NCI-H446 treated with DMSO at 0.1 percent for 48 hours (cell line): ENCODE data around the gene CPLX4.

ENCODE experiments used
- DNase-seq: peaks from one replicate; lab custom pipeline; 2025; lab: John Stamatoyannopoulos, UW

CPLX4 gene, protein sequence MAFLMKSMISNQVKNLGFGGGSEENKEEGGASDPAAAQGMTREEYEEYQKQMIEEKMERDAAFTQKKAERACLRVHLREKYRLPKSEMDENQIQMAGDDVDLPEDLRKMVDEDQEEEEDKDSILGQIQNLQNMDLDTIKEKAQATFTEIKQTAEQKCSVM

DNA sequence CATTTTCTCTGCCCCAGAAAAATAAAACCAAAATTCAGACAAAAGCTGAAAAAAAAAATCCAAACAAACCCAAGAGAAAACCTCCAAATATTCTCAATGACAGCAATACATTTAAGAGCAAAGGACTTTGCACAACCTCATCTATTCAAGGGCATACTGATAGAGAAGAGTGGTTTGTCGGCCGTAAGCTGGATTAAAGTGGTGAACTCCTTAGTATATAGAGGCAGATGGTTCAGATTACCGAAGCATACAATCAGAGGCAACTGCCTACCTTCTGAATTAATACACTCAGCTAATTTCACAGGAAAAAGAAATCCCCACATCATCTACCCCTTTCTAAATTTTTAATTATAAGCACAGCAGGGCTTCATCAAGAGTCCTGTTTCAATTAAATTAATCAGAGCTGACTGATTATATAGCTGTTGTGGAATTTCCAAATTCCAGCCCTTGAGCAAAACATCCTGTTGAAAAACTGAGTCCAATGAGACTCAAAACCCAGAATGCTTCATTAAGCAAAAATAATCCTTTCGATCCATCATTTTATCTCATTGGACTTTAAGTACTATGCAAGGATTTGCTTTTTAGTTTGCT, at the start of gene CPLX4:
Gene CPLX4 (minus strand): TSS at position 190 of the 591 bp plus-strand sequence. CDS start 187 bp downstream, at position 3.
- no peak for DNase-seq

DNA sequence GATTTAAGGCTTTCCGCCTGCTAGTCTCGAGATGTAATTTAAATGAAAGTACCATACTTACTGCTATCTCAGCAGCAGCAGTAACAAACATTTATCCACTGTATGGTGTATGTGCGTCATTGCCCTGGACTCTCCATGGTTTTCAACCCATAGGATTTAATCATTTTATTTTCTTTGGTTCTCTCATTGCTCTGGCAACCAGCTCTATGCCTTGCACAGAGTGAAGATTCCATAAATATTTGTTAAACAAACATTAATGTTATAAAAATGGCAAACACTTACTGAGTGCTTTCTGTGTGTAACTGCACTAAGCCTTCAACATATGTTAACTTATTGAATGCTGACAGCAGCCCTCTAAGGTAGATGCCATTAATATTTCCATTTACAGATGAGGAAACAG, 41.9 kb upstream of the CPLX4 start:
- DNase-seq = no peak

DNA sequence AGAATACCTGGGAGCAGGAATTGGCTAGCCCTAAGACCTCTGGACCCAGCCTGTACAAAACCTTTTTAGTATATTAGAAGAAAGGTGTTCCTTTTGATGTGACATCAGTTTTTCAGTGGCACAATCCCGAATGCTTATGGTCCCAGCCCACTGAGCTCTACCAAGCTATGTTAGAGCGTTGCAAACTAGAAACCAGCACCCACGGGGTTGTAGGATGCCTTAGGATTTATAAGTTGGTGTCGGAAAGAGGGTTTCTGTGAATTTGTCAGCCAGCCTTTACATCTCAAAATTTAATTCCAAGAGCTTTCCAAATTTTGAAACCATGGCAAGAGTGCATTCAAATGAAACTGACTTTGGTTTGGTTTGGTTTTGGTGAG, 41.1 kb upstream of the CPLX4 start:
- no peak for DNase-seq

DNA sequence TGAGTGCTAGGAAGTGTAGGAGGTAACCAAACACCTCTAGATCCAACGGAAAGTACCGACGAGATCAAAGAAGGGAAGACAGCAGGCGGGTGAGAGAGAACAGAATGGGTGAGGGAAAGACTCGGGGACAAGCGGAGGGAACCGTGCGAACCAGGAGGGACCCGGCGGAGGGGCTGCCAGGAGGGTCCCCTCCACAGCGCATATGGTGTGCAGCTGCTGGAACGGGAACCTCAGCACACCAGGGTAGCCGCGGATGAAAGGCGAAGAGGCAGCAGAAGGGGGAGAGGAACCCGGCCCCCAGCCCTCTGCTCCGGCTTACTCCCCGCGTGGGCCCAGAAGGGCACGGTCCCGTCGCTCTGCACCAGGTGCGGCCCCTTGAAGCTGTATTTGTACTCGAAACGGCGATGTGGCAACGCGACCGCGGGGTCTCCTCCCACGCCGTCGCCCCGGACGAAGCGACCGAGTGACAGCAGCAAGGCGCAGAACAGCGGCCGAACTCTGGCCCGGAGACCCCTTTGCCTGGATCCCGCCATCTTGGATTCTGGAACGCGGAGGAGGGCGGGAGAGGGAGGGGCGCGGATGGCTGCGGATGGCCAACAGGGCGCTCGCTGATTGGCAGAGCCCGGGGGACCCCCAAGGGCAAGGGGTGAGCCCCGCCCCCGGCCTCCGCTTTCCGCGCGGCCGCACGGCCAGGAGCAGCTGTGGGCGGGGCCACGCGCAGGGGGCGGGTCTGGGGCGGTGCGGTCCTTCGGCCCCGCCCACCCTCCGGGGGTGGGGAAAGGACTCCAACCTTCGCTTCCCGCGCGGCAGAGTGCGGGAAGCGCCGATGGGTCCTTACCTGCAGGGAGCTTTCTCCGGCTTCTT, 40.5 kb upstream of the CPLX4 start, which contains the start of gene LMAN1:
Gene LMAN1 (minus strand): TSS at position 554 of the 864 bp plus-strand sequence. CDS start 21 bp downstream, at position 533.
- peak; percentile 78 for DNase-seq

DNA sequence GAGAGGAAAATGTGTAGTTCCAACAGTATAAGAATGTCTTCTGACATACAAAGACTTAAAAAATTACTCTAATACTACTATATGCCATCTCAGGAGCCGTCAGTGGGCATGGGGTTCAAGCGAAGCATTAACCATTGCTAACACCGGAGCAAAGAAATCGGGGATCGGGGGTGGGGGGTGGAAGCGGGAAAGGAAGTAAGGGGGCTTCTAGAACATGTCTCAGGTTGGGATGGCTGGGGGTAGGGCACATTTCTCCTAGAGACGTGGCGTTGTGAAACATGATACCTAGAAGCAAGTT, 39.9 kb upstream of the CPLX4 start:
- DNase-seq = no peak

DNA sequence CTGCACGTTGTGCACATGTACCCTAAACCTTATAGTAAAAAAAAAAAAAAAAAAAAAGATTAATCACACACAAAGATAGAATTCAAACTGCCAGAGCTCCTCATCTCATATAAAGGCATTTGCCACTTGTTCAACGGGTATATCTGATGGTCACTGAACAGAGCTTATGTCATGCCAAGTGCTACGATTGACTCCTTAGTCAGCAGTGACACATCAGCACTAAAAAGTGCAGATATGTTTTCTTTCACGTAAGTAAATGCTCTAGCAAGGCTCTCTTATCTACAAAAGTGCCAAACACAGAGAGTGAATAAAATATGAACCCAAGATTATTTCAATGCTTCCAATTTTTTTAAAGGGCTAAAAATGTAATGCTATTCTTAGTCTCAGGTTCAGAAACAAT, 39.5 kb upstream of the CPLX4 start:
- DNase-seq = no peak

DNA sequence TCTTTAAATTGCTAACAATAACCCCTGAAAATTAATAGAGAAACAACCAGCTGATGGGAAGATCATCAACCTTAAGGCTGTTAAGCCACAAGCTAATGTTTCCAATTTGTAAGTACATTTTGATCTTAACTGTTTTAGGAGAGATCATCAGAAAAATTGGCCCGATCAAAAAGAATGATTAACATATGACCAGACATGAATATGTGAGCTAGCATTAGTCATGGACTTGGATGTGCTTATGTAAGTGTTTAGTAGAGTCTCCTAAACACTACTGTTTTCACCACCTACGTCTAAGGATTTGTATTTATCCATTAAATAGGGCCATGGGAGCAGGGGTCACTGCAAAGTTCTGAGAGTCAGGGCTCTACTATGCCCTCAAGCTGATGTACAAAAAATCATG, 36.3 kb upstream of the CPLX4 start:
- no peak for DNase-seq

DNA sequence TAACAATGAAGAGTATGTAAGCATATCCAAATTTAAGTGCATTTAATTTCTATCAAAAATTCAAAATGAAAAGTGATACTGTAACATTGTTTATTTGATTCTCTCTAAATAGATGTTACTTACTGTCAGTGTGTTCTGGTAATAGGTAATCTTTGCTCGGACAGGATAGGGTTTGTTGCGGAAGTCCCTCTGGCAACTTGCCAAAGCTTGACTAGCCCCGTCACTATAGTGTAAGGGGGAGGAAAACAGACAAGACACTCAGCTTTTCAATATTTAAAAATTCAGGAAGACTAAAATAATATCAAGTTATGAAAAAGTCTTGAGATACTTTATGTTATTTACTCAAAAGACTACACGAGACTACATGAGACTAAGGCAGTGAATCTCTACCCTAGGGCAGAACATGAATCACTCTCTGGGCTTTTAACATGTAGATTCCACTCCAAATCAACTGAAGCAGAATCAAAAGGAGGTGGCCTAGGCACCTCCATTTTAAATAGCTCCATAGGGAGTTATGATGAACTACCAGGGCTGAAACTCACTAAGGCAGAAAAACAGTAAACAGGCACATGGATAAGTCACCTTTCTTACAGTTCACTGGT, 34.7 kb upstream of the CPLX4 start:
- DNase-seq = no peak

DNA sequence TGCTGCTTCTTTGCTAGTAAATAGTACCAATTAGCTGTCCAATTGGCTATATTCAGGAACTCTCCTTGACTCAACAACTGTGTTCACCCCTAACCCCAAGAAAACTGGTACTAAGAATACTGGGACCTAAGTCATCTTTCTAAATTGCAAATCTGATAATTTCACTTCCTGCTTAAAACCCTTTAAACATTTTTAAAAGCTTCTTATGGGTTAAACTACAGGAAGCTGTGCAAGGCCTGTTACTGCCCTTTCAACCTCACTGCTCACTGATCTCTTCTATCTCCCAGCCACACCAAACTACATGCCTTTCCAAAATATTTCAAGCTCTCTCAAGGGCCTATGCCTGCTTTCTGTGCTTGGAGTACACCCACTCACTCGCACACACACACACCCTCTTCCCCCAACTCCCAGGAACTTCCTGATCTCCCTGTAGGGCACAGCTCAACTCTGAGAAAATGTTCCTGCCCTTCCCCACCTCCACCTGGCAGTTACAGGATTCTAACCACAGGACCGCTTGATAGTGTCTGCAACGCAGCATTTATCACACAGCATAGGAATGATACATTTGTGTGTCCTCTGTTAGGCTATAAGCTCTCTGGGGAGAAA, 33.9 kb upstream of the CPLX4 start:
- DNase-seq = no peak

DNA sequence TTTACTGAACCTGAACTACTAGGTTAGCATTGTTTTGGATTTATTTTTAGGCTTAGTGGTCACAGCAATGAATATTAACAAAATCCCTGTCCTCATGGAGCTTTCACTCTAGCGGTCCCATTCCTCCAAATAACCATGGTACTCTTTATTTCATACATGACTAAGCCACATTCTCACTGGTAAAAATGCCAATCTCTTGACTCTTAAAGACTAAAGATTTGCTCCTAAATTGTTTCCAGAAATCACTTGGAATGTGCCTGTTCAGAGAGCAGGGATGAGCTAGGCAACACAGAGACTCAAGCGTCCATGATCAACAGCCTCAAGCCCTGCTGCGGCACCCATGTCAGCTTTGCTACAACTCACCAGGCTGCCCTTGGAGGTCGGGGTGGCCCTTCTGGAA, 27.1 kb upstream of the CPLX4 start:
- no peak for DNase-seq

DNA sequence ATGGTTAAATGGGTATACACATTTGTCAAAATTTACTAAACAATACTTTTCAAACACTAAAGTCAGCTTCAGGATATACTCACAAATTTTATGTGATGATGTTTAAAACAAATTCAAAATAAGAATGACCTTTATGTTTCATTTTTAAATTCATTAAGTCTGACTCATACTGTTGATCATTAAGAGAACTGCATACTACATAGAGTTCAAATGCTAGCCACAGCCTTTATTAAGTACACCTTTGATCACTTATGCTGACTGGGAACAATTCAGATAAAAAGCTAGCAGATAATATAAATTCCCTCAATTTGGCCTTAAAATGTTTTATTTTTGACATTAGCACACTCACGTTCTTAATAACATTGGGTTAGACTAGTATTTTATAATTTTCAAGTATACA, 26.5 kb upstream of the CPLX4 start:
- DNase-seq = no peak

DNA sequence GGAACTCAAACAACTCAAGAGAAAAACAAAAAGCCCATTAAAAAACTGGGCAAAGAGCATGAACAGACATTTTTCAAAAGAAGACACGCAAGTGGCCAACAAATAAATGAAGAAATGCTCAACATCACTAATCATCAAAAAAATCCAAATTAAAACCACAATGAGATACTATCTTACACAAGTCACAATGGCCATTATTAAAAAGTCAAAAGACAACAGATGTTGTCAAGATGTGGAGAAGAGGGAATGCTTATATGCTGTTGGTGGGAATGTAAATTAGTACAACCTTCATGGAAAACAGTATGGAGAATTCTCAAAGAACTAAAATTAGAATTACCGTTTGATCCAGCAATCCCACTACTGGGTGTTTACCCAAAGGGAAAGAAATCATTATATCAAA, 25.5 kb upstream of the CPLX4 start:
- no peak for DNase-seq

DNA sequence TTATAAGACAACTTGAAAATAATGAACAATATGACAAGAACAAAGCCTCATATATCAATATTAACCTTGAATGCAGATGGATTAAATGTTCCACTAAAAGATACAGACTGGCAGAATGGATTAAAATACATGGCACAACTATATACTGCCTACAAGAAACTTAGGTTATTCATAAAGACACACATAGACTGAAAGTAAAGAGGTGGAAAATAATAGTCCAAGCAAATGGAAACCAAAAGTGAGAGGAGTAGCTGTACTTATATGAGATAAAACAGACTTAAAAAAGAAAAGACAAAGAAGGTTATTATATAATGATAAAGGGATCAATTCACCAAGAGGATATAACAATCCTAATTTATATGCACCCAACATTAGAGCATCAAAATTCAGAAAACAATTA, 22.4 kb upstream of the CPLX4 start:
- DNase-seq = no peak

DNA sequence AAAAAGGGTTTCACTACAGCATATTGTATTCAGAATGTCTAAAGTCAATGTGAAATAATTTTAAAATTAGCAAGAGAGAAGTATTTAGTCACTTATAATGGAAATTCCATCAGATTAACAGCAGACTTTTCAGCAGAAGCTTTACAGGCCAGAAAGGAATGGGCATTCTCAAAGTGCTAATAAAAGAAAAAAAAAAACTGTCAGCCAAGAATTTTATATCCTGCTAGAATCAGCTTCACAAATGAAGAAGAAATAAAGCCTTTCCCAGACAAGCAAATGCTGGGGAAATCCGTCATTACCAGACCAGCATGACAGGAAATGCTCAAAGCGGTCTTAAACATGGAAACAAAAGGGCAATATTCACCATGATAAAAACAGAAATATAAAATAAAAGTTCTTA, 21.9 kb upstream of the CPLX4 start:
- DNase-seq = no peak

DNA sequence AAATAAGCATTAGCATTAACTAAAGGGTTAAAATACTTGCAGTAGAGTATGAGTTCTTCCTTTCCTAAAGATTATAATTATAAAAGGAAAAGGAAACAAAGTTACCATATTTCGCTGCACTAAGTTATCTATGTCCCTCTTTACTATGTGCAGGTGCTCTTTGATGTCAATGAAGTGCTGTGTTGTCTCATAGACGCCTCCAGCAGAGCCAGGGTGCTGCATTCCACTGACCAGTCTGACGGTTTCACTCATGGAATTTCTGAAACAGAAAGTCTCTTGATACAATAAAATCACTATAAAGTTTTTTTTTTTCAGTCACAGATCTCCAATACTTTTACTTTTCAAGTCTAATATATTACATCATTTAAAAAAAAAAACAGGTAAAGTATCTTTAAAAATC, 14.5 kb upstream of the CPLX4 start:
- DNase-seq = no peak

DNA sequence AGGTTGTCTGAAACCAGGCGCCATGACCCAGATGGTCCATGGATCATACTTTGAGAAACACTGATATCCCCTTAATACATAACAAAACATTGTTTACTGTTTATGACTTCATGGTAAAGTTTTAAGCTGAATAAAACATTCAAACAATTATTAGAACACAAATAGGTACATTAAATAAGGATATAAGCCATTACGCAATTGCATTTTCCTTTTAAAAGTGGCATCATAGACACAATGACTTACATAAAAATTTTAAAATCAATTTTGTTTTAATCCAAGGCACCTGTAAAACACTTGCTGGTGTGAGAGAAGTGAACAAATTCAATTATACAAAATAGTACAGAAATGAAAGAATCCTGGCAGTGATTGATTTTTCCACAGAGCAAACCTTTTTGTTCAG, 10.2 kb upstream of the CPLX4 start:
- DNase-seq = no peak

DNA sequence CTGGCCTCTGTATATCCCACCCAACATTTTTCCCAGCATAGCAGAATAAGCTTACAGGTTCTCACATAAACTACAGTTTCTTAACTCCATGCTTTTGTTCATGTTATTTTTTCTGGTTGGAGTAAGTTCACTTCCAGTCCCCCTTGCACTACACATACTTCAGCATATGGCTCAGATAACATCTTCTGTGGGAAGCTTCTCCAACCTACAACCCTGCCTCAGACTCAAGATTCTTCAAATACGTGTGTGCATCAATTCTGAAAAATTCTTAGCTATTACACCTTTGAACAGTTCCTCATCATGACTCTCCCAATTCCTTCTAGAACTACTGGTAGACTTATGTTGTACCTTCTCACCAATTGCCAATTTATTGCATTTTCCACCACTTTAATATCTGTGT, 7.5 kb upstream of the CPLX4 start:
- DNase-seq = no peak

DNA sequence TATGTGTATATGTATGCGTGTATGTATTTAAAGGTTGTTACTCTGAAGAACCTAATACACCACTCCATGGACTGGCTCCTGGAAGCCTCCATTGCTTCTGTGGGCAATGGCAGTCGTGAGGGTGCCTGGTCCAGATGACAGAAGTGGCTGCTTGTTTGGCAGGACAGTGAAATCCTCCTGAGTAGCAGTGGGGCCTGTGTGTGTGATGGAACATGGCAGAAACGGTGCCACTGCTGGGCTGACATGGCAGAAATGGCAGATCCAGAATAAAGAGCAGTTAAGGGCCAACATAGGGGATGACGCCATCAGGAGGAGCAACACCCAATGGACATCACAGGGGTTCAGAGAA, 6.1 kb upstream of the CPLX4 start:
- no peak for DNase-seq

DNA sequence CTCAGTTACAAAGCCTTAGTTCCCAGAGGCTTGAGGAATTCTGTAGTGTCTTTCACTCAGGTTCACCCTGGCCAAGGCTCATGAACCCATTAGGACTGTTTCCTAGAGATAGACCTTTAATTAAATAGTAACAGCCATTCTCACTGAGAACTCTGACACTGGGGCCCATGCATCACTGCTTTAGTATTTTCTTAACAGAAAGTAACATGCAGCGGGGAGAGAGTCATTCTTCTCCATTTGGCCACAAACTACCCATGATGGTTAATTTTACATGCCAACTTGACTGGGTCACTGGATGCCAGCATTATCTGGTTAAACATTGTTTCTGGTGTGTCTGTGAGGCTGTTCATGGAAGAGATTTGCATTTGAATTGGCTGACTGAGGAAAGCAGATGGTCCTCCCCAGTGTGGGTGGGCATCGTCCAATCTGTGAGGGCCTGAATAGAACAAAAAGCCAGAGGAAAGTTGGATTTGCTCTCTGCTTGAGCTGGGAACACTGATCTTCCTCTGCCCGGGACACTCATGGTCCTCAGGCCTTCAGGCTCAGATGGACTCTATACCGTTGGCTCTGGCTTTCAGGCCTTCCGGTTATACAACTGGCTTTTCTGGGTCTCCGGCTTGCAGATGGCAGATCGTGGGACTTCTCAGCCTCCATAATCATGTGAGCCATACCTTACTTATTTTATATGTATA, 5.6 kb upstream of the CPLX4 start:
- DNase-seq = no peak

DNA sequence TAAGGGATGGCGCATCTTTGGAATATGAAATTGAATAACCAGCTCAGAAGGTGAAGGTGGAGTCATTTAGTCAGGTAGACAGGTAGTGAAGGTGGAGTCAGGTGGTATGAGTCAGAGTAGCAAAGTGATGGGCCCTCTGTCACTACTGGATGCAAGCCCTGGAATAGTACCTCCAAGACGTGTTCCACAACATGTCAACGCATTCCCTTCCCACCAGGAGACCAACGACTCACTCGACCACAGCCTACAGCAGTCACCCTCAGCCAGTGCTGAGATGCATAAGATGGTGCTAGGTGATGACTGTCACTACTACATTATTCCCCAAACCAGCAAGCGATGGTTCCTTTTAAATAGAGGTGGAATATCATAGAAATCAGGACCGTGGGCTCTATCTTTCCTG, 6.8 kb downstream of the CPLX4 start:
- no peak for DNase-seq

DNA sequence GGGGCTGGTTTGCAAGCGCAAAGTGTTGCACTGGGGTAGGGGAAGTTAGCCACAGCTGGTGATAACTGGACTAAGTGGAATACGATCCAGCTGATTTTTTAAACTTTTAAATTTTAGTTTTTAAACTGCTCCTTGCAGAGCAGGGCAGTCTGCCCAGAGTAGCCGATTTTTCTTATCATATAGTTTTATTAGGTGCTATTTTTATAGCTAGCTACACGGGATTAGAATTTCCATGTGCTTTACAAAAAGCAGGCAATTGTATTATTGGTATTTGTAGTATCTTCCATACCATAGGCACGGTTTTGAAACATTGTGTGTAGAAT, 9.6 kb downstream of the CPLX4 start:
- no peak for DNase-seq

DNA sequence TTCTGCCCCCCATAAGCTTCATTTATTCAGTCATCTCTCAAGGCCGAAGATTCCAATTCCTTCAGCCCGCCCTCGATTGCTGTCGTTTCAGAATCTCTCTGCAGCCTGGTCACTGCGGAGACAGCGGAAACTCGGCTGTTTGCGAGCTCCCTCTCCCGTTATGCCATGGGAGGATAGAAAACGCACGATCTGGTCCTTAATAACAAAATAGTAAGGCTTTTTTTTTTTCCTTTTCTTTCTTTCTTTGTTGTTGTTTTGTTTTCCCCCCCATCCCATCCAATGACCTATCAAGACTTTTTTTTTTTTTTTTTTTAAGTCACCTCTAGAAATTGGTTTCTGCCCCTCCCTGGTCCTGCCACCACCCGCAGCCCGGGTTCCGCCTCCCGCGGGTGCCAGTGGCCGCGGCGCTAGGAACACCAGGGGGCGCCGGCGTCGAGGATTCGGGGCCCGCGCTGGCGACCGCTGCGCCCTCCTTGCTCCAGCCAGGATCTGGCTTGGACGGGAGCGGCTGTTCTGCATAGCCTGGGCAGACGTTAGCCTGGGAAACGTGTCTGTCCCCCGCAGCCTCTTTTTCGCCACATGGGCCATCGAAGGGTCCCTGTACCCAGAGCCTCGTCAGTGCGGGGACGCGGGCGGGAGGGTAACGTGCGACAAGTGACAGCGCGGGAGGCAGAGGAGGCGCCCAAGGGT, 10.1 kb downstream of the CPLX4 start:
- peak; percentile 4 for DNase-seq
